ENCODE results near the gene ADH6. TPM values are rescaled to one million over a fixed set of nuclear protein-coding genes. Genes with fewer than 3 reads are reported as not detected.

Gene ADH6
- polyA plus RNA-seq, 1 experiment, result 0.02 TPM

GRCh38 chr4:99159699-99160098 is 59.3 kb downstream of the ADH6 start:
- H3K4me3 ChIP-seq (ENCODE audit: low read depth, low read length), result no peak overlapping the region
- no peaks in the 10 kb centered on the region for H3K27me3 ChIP-seq (ENCODE audit: control insufficient read depth, insufficient read depth, low read length)
- no peaks in the 10 kb centered on the region for H3K36me3 ChIP-seq (ENCODE audit: control insufficient read depth, insufficient read depth, low read length)
- CTCF ChIA-PET, result interaction anchor here (0.8 kb wide), 1 partner anchor 245 kb away, joined by 3 read pairs; no protein-coding TSS in a partner anchor
- POLR2A ChIA-PET, result no interaction called here
- TF ChIP-seq CTCF (IDR thresholded peaks at IDR 0.05; ENCODE audit: insufficient read depth, low read depth, low read length), result no peak
- no peak for DNase-seq (ENCODE audit: low read depth)

GRCh38 chr4:99157478-99157935 is 61.5 kb downstream of the ADH6 start:
- no peak for DNase-seq (ENCODE audit: low read depth)
- TF ChIP-seq CTCF (IDR thresholded peaks at IDR 0.05; ENCODE audit: insufficient read depth, low read depth, low read length), result no peak
- H3K36me3 ChIP-seq (ENCODE audit: control insufficient read depth, insufficient read depth, low read length), result no peaks in the 10 kb centered on the region
- no peak overlapping the region for H3K4me3 ChIP-seq (ENCODE audit: low read depth, low read length)
- ChIA-PET CTCF (interaction anchor here (0.8 to 1.2 kb wide), 3 partner anchors 22 to 306 kb away, joined by 3 read pairs; no protein-coding TSS in a partner anchor), POLR2A (no interaction called here)
- no peaks in the 10 kb centered on the region for H3K27me3 ChIP-seq (ENCODE audit: control insufficient read depth, insufficient read depth, low read length)

GRCh38 chr4:99156992-99157391 is 62.1 kb downstream of the ADH6 start:
- DNase-seq (ENCODE audit: low read depth), result no peak
- Histone ChIP-seq H3K36me3 (ENCODE audit: control insufficient read depth, insufficient read depth, low read length) (no peaks in the 10 kb centered on the region), H3K27me3 (ENCODE audit: control insufficient read depth, insufficient read depth, low read length) (no peaks in the 10 kb centered on the region), H3K4me3 (ENCODE audit: low read depth, low read length) (no peak overlapping the region)
- no peak for TF ChIP-seq CTCF (IDR thresholded peaks at IDR 0.05; ENCODE audit: insufficient read depth, low read depth, low read length)
- CTCF ChIA-PET, result interaction anchor here (0.8 to 1.2 kb wide), 3 partner anchors 22 to 307 kb away, joined by 3 read pairs; no protein-coding TSS in a partner anchor
- POLR2A ChIA-PET, result no interaction called here

GRCh38 chr4:99154658-99155342 is 64.2 kb downstream of the ADH6 start:
- ChIA-PET CTCF (no interaction called here), POLR2A (no interaction called here)
- Histone ChIP-seq H3K36me3 (ENCODE audit: control insufficient read depth, insufficient read depth, low read length) (no peaks in the 10 kb centered on the region), H3K4me3 (ENCODE audit: low read depth, low read length) (no peak overlapping the region), H3K27me3 (ENCODE audit: control insufficient read depth, insufficient read depth, low read length) (no peaks in the 10 kb centered on the region)
- no peak for DNase-seq (ENCODE audit: low read depth)
- no peak for TF ChIP-seq CTCF (IDR thresholded peaks at IDR 0.05; ENCODE audit: insufficient read depth, low read depth, low read length)

Other genes starting within 250 kb of the ADH6 start
- 50.2 and 54.1 TPM in 2 replicates for gene METAP1, start 223.5 kb downstream of the ADH6 start, polyA plus RNA-seq (2011; rRNA removed)
- 205 and 283 TPM in 2 replicates for gene ADH5, start 130.5 kb downstream of the ADH6 start, polyA plus RNA-seq (2011; rRNA removed)
- gene ADH4, start 74.9 kb downstream of the ADH6 start, polyA plus RNA-seq (2011; rRNA removed), result not detected in 2 replicates
- gene ADH1A, start 71.7 kb upstream of the ADH6 start, polyA plus RNA-seq (2011; rRNA removed), result not detected in 2 replicates
- gene ADH1B, start 102.2 kb upstream of the ADH6 start, polyA plus RNA-seq (2011; rRNA removed), result 0.04 TPM in 2 replicates
- gene ADH1C, start 133.5 kb upstream of the ADH6 start, polyA plus RNA-seq (2011; rRNA removed), result 0.13 and 0.28 TPM in 2 replicates
- not detected in 2 replicates for gene ADH7, start 216.1 kb upstream of the ADH6 start, polyA plus RNA-seq (2011; rRNA removed)